OCI-LY3 (cell line): ENCODE results near the gene WNT11.

Experiments
- H2AFZ ChIP-seq: fragments of 200-600, 300-600 bp; shearing (Covaris generic); 2 replicates; pipeline ENCODE4 v1.6.0; 2014; ENCODE audit warnings: antibody characterized with exemption, low read depth, low read length
- H3K27ac ChIP-seq: fragments of 200-600, 300-600 bp; sonication (generic); 2 replicates; pipeline ENCODE4 v1.5.1; 2014; ENCODE audit warnings: mild to moderate bottlenecking, low read length, moderate library complexity, mixed read lengths
- H3K27me3 ChIP-seq: fragments of 200-600, 300-600 bp; sonication (generic); 2 replicates; pipeline ENCODE4 v1.6.1; 2014; ENCODE audit warnings: low read depth, low read length, mixed read lengths
- H3K36me3 ChIP-seq: fragments of 200-600, 300-600 bp; sonication (generic); replicated peaks from 2 replicates; pipeline ENCODE3; 2014; ENCODE audit warnings: low read depth, low read length, mixed read lengths
- H3K4me1 ChIP-seq: fragments of 300-600, 200-600 bp; sonication (generic); 2 replicates; pipeline ENCODE4 v1.6.1; 2014; ENCODE audit warnings: low read length, mixed read lengths
- H3K4me2 ChIP-seq: fragments of 200-600, 300-600 bp; sonication (generic); 2 replicates; pipeline ENCODE4 v1.6.1; 2014; ENCODE audit warnings: low read length, mixed read lengths
- H3K4me3 ChIP-seq: fragments of 300-600, 200-600 bp; sonication (generic); 2 replicates; pipeline ENCODE4 v1.5.1; 2014; ENCODE audit warnings: antibody characterized with exemption, mild to moderate bottlenecking, low read length, moderate library complexity
- H3K79me2 ChIP-seq: fragments of 300-600, 200-600 bp; shearing (Covaris generic); 2 replicates; pipeline ENCODE4 v1.6.1; 2014; ENCODE audit warnings: mild to moderate bottlenecking, low read length, mixed read lengths
- H3K9ac ChIP-seq: fragments of 300-600, 200-600 bp; shearing (Covaris generic); 2 replicates; pipeline ENCODE4 v1.6.0; 2014; ENCODE audit warnings: mild to moderate bottlenecking, low read length, moderate library complexity
- H3K9me3 ChIP-seq: fragments of 200-600, 300-600 bp; shearing (Covaris generic); 2 replicates; pipeline ENCODE4 v1.6.1; 2014; ENCODE audit warnings: low read length, mixed read lengths; ENCODE audit not compliant: insufficient read depth
- H4K20me1 ChIP-seq: fragments of 200-600, 300-600 bp; sonication (generic); 2 replicates; pipeline ENCODE4 v1.6.1; 2016; ENCODE audit warnings: low read length, mixed read lengths; ENCODE audit not compliant: insufficient read depth
- EZH2phosphoT487 ChIP-seq: fragments of 200-600 bp; shearing (Covaris generic); IDR thresholded peaks from 2 replicates; pipeline ENCODE4 v1.6.1; 2018; ENCODE audit warnings: antibody characterized with exemption, mixed run types, low read depth
- TF ChIP-seq, protein P1 (sequence below): fragments of 200-600, 300-600 bp; sonication (generic); IDR thresholded peaks from 2 replicates; pipeline ENCODE4 v1.5.1; 2014; ENCODE audit warnings: antibody characterized with exemption, low read length, low read depth

Gene WNT11

DNA sequence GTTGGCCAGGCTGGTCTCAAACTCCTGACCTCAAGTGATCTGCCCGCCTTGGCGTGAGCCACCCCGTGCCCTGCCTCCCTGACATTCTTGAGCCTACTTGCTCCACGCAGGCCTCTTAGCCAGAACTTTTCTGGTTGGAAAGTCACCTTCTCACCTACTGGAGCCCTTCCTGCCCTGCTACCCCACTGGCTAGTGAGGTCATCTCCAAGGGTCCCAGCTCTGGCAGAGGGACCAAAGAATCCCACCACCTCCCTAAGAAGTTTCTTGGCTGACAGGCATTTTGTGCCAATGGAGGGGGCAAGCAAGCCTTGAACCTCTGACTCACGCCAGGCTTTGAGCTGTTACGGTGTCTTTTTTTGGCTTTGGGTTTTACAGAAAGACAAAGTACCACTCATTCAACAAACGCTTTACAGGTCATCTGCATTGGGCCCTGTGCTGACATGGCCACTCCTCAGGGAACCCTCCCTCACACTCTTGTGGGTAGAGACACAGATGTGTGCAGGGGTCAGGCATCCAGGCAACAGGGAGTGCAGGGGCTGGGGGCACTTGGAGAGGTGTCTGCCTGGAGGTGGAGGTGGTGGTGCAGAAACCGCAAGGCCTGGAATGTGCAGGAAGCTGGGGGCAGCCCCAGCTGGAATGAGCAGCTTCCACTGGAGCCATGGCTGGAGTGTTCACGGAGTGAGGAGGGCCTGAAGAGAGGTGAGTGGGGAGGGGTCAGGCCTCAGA, 27.1 kb upstream of the WNT11 start:
- Histone ChIP-seq H3K27me3 (0 out of 2 replicates have a peak, but pooled peaks cover 16% of the 10 kb centered on the region), H3K9ac (no peak overlapping the region), H3K36me3 (no peaks in the 10 kb centered on the region), H3K9me3 (no peaks in the 10 kb centered on the region), H3K4me1 (peaks cover 16% of the 10 kb centered on the region), H3K27ac (no peak overlapping the region), H3K79me2 (no peaks in the 10 kb centered on the region), H3K4me2 (0 out of 2 replicates have a peak overlapping the region, but pooled peaks have one; percentile 83), H4K20me1 (no peaks in the 10 kb centered on the region), H2AFZ (no peak overlapping the region), H3K4me3 (peak overlapping the region; percentile 94; the same call in 1 of the 2 replicates)
- no peak for TF ChIP-seq EZH2phosphoT487
- TF ChIP-seq, protein P1, sequence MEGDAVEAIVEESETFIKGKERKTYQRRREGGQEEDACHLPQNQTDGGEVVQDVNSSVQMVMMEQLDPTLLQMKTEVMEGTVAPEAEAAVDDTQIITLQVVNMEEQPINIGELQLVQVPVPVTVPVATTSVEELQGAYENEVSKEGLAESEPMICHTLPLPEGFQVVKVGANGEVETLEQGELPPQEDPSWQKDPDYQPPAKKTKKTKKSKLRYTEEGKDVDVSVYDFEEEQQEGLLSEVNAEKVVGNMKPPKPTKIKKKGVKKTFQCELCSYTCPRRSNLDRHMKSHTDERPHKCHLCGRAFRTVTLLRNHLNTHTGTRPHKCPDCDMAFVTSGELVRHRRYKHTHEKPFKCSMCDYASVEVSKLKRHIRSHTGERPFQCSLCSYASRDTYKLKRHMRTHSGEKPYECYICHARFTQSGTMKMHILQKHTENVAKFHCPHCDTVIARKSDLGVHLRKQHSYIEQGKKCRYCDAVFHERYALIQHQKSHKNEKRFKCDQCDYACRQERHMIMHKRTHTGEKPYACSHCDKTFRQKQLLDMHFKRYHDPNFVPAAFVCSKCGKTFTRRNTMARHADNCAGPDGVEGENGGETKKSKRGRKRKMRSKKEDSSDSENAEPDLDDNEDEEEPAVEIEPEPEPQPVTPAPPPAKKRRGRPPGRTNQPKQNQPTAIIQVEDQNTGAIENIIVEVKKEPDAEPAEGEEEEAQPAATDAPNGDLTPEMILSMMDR: no peak

DNA sequence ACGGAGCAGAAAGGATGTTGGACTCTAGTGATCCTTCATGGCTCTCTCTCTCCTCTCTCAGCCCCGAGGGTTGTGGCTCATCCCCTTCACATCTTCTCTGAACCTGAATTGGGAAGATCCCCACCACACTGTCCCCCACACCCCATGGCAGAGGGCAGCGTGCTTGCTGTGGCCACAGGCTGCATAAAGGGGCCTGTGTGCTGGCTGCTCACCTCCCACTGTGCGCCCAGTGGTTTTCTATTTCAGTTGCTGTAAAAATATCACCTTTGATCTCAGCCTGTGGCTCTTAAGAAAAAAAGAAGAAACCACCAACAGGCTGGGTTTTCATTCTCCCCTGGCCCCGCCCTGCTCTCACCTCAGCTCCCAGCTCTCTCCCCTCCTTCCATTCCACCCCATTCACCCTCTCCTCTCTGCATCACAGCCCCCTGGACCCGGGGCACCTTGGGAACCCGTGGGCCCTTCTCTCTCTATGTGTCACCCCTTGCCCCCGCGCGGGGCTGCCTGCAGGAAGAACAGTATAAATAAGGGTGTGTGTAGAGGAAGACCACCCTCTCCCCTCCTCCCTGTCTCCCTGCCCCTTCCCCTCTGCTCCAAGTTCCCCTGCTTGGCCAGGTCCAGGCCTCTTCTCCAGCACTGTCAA, 25.8 kb upstream of the WNT11 start:
- H2AFZ ChIP-seq: no peak overlapping the region
- no peak overlapping the region for H3K4me3 ChIP-seq
- H3K27me3 ChIP-seq: 0 out of 2 replicates have a peak, but pooled peaks cover 12% of the 10 kb centered on the region
- H3K27ac ChIP-seq: no peak overlapping the region
- no peaks in the 10 kb centered on the region for H3K36me3 ChIP-seq
- TF ChIP-seq EZH2phosphoT487: no peak
- TF ChIP-seq, protein P1: no peak
- no peak overlapping the region for H3K9ac ChIP-seq
- no peaks in the 10 kb centered on the region for H3K79me2 ChIP-seq
- H3K4me1 ChIP-seq: peaks cover 16% of the 10 kb centered on the region
- no peak overlapping the region for H3K4me2 ChIP-seq
- no peaks in the 10 kb centered on the region for H3K9me3 ChIP-seq
- H4K20me1 ChIP-seq: no peaks in the 10 kb centered on the region

DNA sequence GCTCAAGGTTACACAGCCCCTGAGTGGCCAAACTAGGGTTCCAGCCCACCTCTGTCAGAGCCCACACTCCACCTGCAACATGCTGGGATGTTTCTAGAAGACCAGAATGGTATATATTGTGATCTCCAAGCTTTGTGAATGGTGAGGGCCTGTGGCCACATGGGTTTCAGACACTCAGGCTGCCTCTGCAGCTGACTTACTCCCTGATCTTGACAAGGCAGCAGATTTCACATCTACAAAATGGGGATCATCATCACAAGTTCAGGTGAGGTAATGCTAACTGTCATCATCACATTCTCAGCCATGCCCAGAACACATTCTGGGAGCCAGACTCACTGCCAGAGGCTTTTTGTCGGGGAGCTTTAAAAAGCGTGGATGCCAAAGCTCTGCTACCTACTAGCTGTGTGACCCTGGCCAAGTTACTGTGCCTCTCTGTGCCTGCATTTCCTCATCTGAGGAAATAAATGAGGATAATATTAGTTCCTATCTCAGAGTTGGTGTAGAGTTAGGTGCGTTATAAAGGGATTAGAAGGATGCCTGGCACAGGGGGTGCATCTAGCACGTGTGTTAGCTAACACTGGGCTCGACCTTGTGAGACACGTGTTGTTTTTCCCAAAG, 24.9 kb upstream of the WNT11 start:
- Histone ChIP-seq H3K36me3 (no peaks in the 10 kb centered on the region), H3K9ac (no peak overlapping the region), H3K27me3 (0 out of 2 replicates have a peak, but pooled peaks cover 11% of the 10 kb centered on the region), H2AFZ (no peak overlapping the region), H3K4me2 (no peak overlapping the region), H4K20me1 (no peaks in the 10 kb centered on the region), H3K4me3 (no peak overlapping the region), H3K27ac (no peak overlapping the region), H3K79me2 (no peaks in the 10 kb centered on the region), H3K9me3 (no peaks in the 10 kb centered on the region), H3K4me1 (peaks cover 11% of the 10 kb centered on the region)
- TF ChIP-seq EZH2phosphoT487: no peak
- TF ChIP-seq, protein P1: no peak

DNA sequence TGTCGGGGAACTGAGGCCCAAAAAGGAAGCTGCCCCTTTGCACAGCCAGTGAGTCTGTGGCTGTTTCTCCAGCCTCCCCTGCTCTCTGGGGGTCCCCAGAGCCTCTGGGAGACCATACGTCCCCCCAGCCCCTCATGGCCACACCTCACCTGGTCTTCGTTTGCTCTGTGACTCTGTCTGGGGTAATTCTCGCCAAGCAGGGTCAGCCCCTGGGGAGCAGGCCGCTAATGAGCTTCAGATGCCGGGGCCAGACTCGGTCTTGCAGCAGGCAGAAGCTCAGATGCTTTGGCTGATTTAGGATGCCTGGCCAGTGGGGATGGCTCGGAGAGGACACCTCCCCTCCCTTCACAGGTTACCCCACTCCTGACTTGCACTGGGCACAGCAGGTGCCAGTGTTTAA, 24.1 kb upstream of the WNT11 start:
- Histone ChIP-seq H3K9ac (no peak overlapping the region), H3K27ac (no peak overlapping the region), H3K4me3 (no peak overlapping the region), H4K20me1 (no peaks in the 10 kb centered on the region), H3K36me3 (no peaks in the 10 kb centered on the region), H3K79me2 (no peaks in the 10 kb centered on the region), H3K4me2 (no peak overlapping the region), H3K9me3 (no peaks in the 10 kb centered on the region), H3K27me3 (0 out of 2 replicates have a peak, but pooled peaks cover 11% of the 10 kb centered on the region), H3K4me1 (peaks cover 11% of the 10 kb centered on the region), H2AFZ (no peak overlapping the region)
- TF ChIP-seq EZH2phosphoT487: no peak
- TF ChIP-seq, protein P1: no peak
